Measurements from ENCODE around the gene ADH4. TPM values are rescaled to one million over a fixed set of nuclear protein-coding genes. Genes with fewer than 3 reads are reported as not detected.
"Not testable (repeated sequence)": the region's sequence is repeated elsewhere in the genome, so short reads cannot be mapped to it uniquely, and the experiment has no call there.

ADH4 gene
- polyA plus RNA-seq, 3 donors = 0.47 to 1.1 (median 0.99) TPM

- DNase-seq = no peak
Measured at GRCh38 chr4:99135541-99136162, 8.4 kb downstream of the ADH4 start.

GRCh38 chr4:99134586-99134985 lies 9.5 kb downstream of the ADH4 start:
- no peak for DNase-seq

- no peak for DNase-seq
Measured at GRCh38 chr4:99131378-99131777, 12.7 kb downstream of the ADH4 start.

GRCh38 chr4:99126376-99126775 lies 17.7 kb downstream of the ADH4 start:
- DNase-seq = no peak

GRCh38 chr4:99121008-99121407 lies 23.1 kb downstream of the ADH4 start:
- DNase-seq = no peak

- DNase-seq = no peak
Measured at GRCh38 chr4:99120501-99120900, 23.6 kb downstream of the ADH4 start.

GRCh38 chr4:99117876-99118693 lies 26.0 kb downstream of the ADH4 start:
- DNase-seq = peak; percentile 5

GRCh38 chr4:99117122-99117841 lies 26.8 kb downstream of the ADH4 start:
- DNase-seq = not testable (repeated sequence)

GRCh38 chr4:99109286-99109685 lies 34.8 kb downstream of the ADH4 start:
- DNase-seq = not testable (repeated sequence)

- DNase-seq = no peak
Measured at GRCh38 chr4:99104153-99104552, 39.9 kb downstream of the ADH4 start.

GRCh38 chr4:99103166-99103565 lies 40.9 kb downstream of the ADH4 start:
- no peak for DNase-seq

GRCh38 chr4:99102634-99103033 lies 41.5 kb downstream of the ADH4 start:
- DNase-seq = no peak

GRCh38 chr4:99100876-99101275 lies 43.2 kb downstream of the ADH4 start:
- no peak for DNase-seq

- DNase-seq = not testable (repeated sequence)
Measured at GRCh38 chr4:99099814-99100213, 44.3 kb downstream of the ADH4 start.

GRCh38 chr4:99099311-99099710 lies 44.8 kb downstream of the ADH4 start:
- DNase-seq = no peak

GRCh38 chr4:99091841-99092240 lies 52.3 kb downstream of the ADH4 start:
- not testable (repeated sequence) for DNase-seq

GRCh38 chr4:99091216-99091575 lies 52.9 kb downstream of the ADH4 start:
- DNase-seq = no peak

- no peak for DNase-seq
Measured at GRCh38 chr4:99090481-99091215, 53.4 kb downstream of the ADH4 start.

- peak; percentile 87 for DNase-seq
Measured at GRCh38 chr4:99088481-99089365, 55.4 kb downstream of the ADH4 start, which contains the start of gene ADH5. TSS of gene ADH5 (minus strand) at chr4:99088788. CDS start at chr4:99088700, 88 bp downstream.

- DNase-seq = peak; percentile 52
Measured at GRCh38 chr4:99088023-99088449, 56.1 kb downstream of the ADH4 start.

- DNase-seq = no peak
Measured at GRCh38 chr4:99084595-99084994, 59.5 kb downstream of the ADH4 start.
